GM19372 (cell line): ENCODE data around the gene MOB3B.
"Not testable (repeated sequence)": the region's sequence is repeated elsewhere in the genome, so short reads cannot be mapped to it uniquely, and the experiment has no call there.

ENCODE experiments used
- ATAC-seq: cut with Tn5 transposase; IDR thresholded peaks from one replicate; pipeline ENCODE4 v1.9.1; 2021; ENCODE audit warnings: mild to moderate bottlenecking, low read depth, moderate library complexity; ENCODE audit not compliant: unreplicated experiment

MOB3B gene

GRCh38 chr9:27428551-27428950, 101.1 kb downstream of the MOB3B start:
- ATAC-seq: no peak

GRCh38 chr9:27427272-27427643, 102.4 kb downstream of the MOB3B start:
- ATAC-seq: no peak

- ATAC-seq: no peak
These were observed 102.9 kb downstream of the MOB3B start for GRCh38 chr9:27426511-27427271.

GRCh38 chr9:27425827-27426510, 103.6 kb downstream of the MOB3B start:
- ATAC-seq: no peak

DNA sequence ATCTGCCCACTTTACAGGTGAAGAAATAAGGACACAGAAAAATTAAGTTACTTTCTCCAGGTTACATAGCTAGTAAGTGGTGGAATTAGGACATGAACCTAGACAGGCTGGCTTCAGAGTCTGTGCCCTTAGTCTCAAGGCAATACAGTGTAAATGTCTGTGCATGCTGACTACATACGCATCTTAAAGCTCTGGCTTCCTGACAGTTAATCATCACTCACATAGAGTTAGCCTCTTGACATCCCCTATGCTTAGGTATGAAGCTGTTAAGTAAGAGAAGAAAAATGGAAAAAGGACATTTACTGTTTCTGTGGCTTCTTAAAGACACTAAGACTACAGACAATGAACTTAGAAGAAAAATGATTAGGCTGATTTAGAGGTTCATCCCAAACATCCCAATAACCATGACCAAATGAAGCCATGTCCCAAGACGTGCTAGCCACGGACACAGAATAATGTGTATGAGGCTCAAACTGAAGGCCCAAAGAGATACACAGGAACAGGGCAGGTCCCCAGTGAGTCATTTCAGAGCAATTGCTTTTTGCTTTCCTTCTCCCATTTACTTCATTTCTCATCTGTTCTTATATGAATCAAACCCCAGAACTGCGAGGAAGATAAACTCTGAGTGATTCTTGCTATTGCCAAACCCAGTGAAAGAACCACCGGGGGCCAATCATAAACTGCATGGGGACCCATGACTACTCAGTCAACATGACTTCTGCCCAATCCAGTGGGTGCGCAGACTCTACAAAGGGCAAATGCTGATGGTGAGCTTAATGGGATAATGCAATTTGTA, 105.5 kb downstream of the MOB3B start:
- ATAC-seq: no peak

- no peak for ATAC-seq
These were observed 107.3 kb downstream of the MOB3B start for GRCh38 chr9:27422279-27422834.

DNA sequence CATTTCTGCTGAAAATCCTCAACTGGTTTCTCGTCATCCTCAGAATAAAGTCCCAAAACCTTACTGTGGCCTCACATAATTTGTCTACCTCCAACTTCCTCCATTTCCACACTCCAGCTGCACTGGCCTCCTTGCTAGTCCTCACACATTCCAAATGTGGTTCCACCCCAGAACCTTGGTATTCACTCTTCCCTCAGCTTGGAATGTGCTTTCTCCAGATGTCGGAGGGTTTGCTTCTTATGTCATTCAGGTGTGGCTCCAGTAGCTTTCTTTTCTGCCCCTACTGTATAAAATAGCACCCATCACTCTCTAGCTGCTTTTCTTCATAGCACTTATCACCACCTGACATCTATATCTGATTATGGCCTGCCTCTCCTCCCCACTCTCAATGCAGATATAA, 108.0 kb downstream of the MOB3B start:
- ATAC-seq: no peak

GRCh38 chr9:27419558-27419957, 110.1 kb downstream of the MOB3B start:
- not testable (repeated sequence) for ATAC-seq

- ATAC-seq: no peak
These were observed 115.3 kb downstream of the MOB3B start for GRCh38 chr9:27414220-27414761.

GRCh38 chr9:27413511-27414219, 115.9 kb downstream of the MOB3B start:
- ATAC-seq: no peak

DNA sequence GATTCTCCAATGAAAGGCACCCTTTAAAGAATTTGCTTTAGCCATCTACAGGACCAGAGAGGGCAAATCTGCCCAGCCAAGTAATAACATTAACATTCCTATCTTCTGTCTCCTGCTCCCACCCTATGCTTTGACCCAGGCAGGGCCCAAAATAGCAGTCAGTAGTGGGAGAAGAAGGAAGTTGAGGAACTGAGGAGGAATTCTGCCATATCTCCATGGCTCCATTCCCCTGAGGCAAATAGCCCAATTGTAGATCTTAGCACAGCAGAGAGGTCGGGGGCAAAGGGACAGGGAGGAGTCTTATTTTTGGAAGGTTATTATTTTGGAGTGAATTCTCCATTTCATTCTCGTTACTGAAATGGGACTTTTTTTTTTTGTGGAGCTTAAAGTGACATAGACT, 116.7 kb downstream of the MOB3B start:
- no peak for ATAC-seq

DNA sequence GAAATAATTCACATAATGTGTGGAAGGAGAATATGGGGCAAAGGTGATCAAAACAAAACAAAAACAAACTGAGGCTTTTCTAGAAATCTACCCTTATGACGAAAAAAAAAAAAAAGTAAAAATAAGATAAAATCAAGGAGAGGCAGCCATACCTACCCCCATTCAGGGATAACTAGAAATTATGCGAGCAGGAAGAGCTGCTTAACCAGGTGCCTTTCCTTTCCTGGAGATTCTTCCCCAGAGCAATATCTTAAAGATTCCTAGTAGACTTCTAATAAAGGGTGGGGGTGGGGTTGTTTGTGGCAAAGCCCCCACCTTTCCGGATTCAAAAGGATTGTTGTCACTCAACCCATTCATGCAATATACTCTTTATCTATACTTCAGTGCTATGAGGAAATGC, 117.5 kb downstream of the MOB3B start:
- ATAC-seq: no peak

GRCh38 chr9:27408482-27408881, 121.1 kb downstream of the MOB3B start:
- ATAC-seq: no peak

DNA sequence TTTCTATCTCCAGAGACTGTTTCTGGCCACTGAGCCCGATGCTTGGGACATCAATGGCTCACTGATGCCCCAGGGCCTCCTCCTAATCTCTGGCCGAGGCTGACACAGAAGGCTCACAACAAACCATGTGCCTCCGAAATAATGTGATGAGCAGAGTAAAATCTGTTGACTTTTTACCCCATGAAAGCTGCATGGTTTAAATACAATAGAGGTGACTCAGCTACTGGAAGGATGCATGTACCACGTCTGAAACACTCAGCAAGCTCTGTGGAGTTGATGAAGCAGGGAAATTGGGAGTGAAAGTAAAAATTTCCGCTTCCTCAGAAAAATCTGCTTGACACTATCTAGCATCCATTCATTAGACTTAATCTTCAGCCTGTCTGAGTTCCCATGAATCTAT, 121.6 kb downstream of the MOB3B start:
- ATAC-seq: no peak

- ATAC-seq: no peak
These were observed 122.1 kb downstream of the MOB3B start for GRCh38 chr9:27407491-27407890.

- ATAC-seq: no peak
These were observed 125.0 kb downstream of the MOB3B start for GRCh38 chr9:27404661-27405060.

- no peak for ATAC-seq
These were observed 127.0 kb downstream of the MOB3B start for GRCh38 chr9:27402626-27403025.

- ATAC-seq: no peak
These were observed 129.2 kb downstream of the MOB3B start for GRCh38 chr9:27400334-27400880.

DNA sequence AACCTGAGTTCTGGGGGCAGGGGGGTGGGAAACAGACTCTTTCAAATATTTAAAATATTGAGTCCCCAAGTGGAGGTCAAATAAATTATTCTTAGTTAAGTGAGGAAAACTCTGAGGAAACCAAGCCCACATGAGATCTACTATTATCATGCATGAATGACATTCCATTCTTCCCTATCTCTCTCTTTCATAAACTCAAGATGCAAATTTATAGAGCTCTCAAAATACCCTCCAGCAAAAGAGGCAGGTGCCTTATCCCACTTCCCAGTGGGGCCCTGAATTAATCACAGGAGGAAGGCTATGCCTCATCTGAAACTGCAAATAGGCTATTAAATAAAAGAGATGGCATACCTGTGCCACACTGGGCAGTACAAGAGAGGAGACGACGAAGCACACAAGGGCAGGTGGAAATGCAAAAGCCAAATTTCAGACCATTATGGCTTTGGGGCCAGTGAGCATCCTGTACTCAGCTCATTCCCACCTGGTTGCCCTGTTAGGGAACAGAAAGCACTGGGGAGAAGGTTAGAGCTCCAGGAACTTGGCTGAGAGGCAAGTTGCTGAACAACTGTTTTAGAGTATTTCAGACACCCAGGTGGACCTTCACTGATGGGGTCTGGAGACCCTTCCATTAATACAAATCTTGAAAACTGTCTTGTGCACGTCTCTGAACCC, 130.5 kb downstream of the MOB3B start:
- ATAC-seq: no peak
